ENCODE measurements around the gene TTC6.
"Not testable (repeated sequence)": the region's sequence is repeated elsewhere in the genome, so short reads cannot be mapped to it uniquely, and the experiment has no call there.

TTC6 gene

GRCh38 chr14:37594971-37595808 is at the start of gene TTC6, which contains the start of gene FOXA1:
TSS of gene TTC6 (plus strand) at chr14:37595629. CDS start at chr14:37622065, 26,436 bp downstream.
TSS of gene FOXA1 (minus strand) at chr14:37595249. CDS start at chr14:37594972, 277 bp downstream.
- no peak for DNase-seq

- DNase-seq: no peak
Measured at GRCh38 chr14:37546621-37547447, 48.6 kb upstream of the TTC6 start.

GRCh38 chr14:37550511-37550910 is 44.9 kb upstream of the TTC6 start:
- no peak for DNase-seq

- DNase-seq: no peak
Measured at GRCh38 chr14:37551119-37551518, 44.3 kb upstream of the TTC6 start.

- DNase-seq: no peak
Measured at GRCh38 chr14:37553935-37554550, 41.4 kb upstream of the TTC6 start.

- not testable (repeated sequence) for DNase-seq
Measured at GRCh38 chr14:37555596-37555995, 39.8 kb upstream of the TTC6 start.

GRCh38 chr14:37558740-37559139 is 36.7 kb upstream of the TTC6 start:
- no peak for DNase-seq

- DNase-seq: no peak
Measured at GRCh38 chr14:37559386-37559785, 36.0 kb upstream of the TTC6 start.

GRCh38 chr14:37563189-37563588 is 32.2 kb upstream of the TTC6 start:
- DNase-seq: no peak

GRCh38 chr14:37565550-37565949 is 29.9 kb upstream of the TTC6 start:
- DNase-seq: no peak

- DNase-seq: no peak
Measured at GRCh38 chr14:37566811-37567371, 28.5 kb upstream of the TTC6 start.

- no peak for DNase-seq
Measured at GRCh38 chr14:37569729-37570128, 25.7 kb upstream of the TTC6 start.

GRCh38 chr14:37571391-37571790 is 24.0 kb upstream of the TTC6 start:
- no peak for DNase-seq

- DNase-seq: no peak
Measured at GRCh38 chr14:37573356-37573755, 22.1 kb upstream of the TTC6 start.

GRCh38 chr14:37579274-37579673 is 16.2 kb upstream of the TTC6 start:
- DNase-seq: no peak

GRCh38 chr14:37580146-37580545 is 15.3 kb upstream of the TTC6 start:
- no peak for DNase-seq

GRCh38 chr14:37583358-37584210 is 11.8 kb upstream of the TTC6 start:
- DNase-seq: no peak

- no peak for DNase-seq
Measured at GRCh38 chr14:37584211-37585100, 11.0 kb upstream of the TTC6 start.

- no peak for DNase-seq
Measured at GRCh38 chr14:37585101-37585511, 10.3 kb upstream of the TTC6 start.

- no peak for DNase-seq
Measured at GRCh38 chr14:37585971-37586796, 9.2 kb upstream of the TTC6 start.

All from activated CD4-positive, alpha-beta T cell treated with anti-CD3 and anti-CD28 coated beads, Interleukin-10, Interleukin-2, amounts not matched to agents 100 ng/mL and 50 ng/mL, durations not matched to agents 16 hours and 8 hours (primary cell).